ENCODE measurements around the gene DLL4.
"Not testable (repeated sequence)": the region's sequence is repeated elsewhere in the genome, so short reads cannot be mapped to it uniquely, and the experiment has no call there.

Gene DLL4

DNA sequence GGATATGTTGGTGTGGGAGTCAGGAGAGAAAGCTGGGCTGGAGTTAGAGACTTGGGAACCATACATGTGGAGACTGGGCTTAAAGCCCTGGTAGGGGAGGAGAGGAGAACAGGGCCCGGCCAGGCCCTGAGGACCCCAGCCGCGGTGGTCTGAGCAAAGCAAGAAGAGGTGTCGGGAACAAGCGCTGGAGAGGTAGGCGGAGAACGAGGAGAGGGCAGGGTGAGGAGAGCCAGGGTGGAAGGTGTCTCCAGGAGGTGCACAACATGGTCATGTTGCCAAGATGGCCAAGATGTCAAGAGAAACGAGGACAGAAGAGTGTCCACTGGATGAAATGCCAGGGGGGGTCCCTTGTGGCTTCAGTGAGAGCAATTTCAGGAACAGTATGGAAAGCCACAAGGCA is 29.6 kb downstream of the DLL4 start:
- Histone ChIP-seq H3K36me3 (ENCODE audit: insufficient read depth, low read depth, low read length) (peaks cover 23% of the 10 kb centered on the region), H3K27ac (ENCODE audit: low read length) (no peak overlapping the region), H3K27me3 (ENCODE audit: insufficient read depth, low read length) (no peaks in the 10 kb centered on the region), H3K9me3 (ENCODE audit: insufficient read depth, low read depth, low read length) (no peaks in the 10 kb centered on the region), H3K4me1 (ENCODE audit: insufficient read depth, low read length) (peaks cover 8% of the 10 kb centered on the region; the same call in 1 of the 2 replicates), H3K9ac (ENCODE audit: low read depth, low read length) (no peak overlapping the region), H3K4me3 (ENCODE audit: low read length) (no peak overlapping the region)

DNA sequence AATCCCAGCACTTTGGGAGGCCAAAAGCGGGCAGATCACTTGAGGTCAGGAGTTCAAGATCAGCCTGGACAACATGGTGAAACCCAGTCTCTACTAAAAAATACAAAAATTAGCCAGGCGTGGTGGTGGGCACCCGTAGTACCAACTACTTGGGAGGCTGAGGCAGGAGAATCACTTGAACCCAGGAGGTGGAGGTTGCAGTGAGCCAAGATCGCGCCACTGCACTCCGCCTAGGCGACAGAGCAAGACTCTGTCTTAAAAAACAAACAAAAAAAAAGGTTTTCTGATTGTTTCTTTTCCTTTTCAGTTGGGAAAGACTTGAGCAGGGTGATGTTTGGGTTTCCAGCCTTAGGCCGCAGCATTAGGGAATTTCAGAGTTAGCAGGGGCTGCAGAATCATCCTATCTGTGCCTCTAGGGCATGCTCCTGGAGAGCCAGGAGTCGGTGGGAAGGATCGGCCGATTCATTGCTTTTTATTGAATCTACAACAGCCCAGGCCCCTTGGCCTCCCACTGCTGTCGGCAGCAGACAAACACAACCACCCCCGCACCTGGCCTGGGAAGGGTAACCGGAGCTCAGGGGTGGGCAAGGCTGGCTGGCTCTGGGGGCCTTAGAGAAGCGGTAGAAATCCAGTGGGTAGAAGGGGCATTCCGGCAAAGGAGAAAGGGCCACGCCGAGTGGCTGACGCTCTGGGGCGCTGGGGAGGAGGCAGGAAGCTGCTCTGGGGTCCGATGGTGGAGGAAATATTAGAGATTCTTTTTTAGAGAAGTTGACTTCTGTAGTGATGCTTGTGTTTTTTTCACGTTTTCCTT is 30.4 kb downstream of the DLL4 start:
- H3K4me3 ChIP-seq (ENCODE audit: low read length), result no peak overlapping the region
- H3K4me1 ChIP-seq (ENCODE audit: insufficient read depth, low read length), result peaks cover 8% of the 10 kb centered on the region; the same call in 1 of the 2 replicates
- H3K27ac ChIP-seq (ENCODE audit: low read length), result no peak overlapping the region

DNA sequence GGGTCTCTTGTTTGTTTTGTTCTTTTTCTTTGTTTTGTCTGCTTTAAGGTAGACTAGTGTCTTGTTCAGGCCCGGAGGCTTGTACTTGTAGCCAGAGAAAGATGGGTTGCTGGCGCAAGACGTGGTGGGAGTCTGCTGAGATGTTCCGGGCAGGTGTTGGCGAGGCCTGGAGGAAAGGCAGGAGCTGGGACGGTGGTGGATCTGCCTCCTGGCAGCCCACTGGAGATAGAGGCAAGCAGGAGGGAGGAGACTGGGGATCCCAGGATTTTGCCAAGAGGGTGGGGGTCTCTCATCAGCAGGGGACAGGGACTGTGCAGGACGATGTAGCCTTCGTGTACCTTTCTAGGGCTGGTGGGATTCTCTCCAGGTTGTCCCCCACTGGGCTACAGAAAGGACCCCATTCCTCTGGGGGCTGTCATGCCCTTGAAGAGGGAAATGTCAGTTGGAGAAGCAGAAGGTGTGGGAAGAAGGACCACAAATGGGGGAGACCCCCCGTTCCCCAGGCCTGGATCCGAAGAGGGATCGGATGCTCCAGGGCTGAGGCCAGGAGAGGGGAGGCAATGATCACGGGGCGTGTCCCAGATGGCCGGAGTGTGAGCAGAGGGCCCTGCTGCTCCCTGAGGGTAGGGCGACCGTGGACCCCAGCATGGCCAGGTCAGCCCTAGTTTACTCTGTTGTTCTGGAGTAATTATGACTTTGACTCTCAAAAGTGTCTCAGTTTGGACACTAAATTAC is 31.2 kb downstream of the DLL4 start:
- Histone ChIP-seq H3K27ac (ENCODE audit: low read length) (no peak overlapping the region), H3K4me1 (ENCODE audit: insufficient read depth, low read length) (peaks cover 8% of the 10 kb centered on the region; the same call in 1 of the 2 replicates), H3K27me3 (ENCODE audit: insufficient read depth, low read length) (no peaks in the 10 kb centered on the region), H3K4me3 (ENCODE audit: low read length) (no peak overlapping the region), H3K9ac (ENCODE audit: low read depth, low read length) (no peak overlapping the region; the same call in 1 of the 2 replicates), H3K36me3 (ENCODE audit: insufficient read depth, low read depth, low read length) (peaks cover 15% of the 10 kb centered on the region), H3K9me3 (ENCODE audit: insufficient read depth, low read depth, low read length) (no peaks in the 10 kb centered on the region)

More for the DNA sequence above, 30.4 kb downstream of the DLL4 start:
- Histone ChIP-seq H3K27me3 (ENCODE audit: insufficient read depth, low read length) (no peaks in the 10 kb centered on the region), H3K36me3 (ENCODE audit: insufficient read depth, low read depth, low read length) (peaks cover 23% of the 10 kb centered on the region), H3K9ac (ENCODE audit: low read depth, low read length) (no peak overlapping the region; the same call in 1 of the 2 replicates), H3K9me3 (ENCODE audit: insufficient read depth, low read depth, low read length) (no peaks in the 10 kb centered on the region)

DNA sequence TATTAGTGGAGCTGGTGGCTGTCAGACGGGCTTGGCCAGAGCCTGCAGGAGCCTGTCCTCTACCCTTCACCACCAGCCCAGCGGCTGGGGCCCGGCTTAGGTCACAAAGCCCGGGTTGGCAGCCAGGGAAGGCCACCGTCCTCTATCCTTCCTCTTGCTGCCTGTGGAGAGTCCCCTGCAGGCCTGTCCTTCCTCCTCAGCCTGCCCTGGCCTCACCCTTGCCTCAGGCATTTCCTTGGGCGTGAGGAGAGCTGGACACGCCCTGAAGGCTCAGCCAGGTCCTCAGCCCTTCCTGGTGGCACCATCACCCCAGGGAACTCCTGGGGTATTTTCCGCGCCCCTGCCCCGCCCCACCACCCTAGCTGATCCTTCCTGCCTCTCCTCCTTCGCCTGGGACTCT is 31.8 kb downstream of the DLL4 start:
- Histone ChIP-seq H3K9me3 (ENCODE audit: insufficient read depth, low read depth, low read length) (no peaks in the 10 kb centered on the region), H3K27ac (ENCODE audit: low read length) (no peak overlapping the region), H3K36me3 (ENCODE audit: insufficient read depth, low read depth, low read length) (peaks cover 9% of the 10 kb centered on the region), H3K4me1 (ENCODE audit: insufficient read depth, low read length) (peaks cover 8% of the 10 kb centered on the region; the same call in 1 of the 2 replicates), H3K9ac (ENCODE audit: low read depth, low read length) (no peak overlapping the region), H3K27me3 (ENCODE audit: insufficient read depth, low read length) (no peaks in the 10 kb centered on the region), H3K4me3 (ENCODE audit: low read length) (no peak overlapping the region)

DNA sequence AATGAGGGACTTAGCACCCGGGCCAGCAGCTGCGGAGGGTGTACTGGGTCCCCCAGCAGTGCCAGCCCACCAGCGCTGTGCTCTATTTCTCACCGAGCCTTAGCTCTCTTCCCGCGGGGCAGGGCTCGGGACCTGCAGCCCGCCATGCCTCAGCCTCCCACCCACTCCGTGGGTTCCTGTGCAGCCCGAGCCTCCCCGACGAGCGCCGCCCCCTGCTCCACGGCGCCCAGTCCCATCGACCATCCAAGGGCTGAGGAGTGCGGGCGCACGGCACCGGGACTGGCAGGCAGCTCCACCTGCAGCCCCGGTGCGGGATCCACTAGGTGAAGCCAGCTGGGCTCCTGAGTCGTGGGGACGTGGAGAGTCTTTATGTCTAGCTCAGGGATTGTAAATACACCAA is 32.6 kb downstream of the DLL4 start:
- H3K9ac ChIP-seq (ENCODE audit: low read depth, low read length); H3K27me3 ChIP-seq (ENCODE audit: insufficient read depth, low read length); H3K36me3 ChIP-seq (ENCODE audit: insufficient read depth, low read depth, low read length); H3K27ac ChIP-seq (ENCODE audit: low read length); H3K9me3 ChIP-seq (ENCODE audit: insufficient read depth, low read depth, low read length); H3K4me3 ChIP-seq (ENCODE audit: low read length): not testable (repeated sequence)
- H3K4me1 ChIP-seq (ENCODE audit: insufficient read depth, low read length), result peaks cover 12% of the 10 kb centered on the region; the same call in 1 of the 2 replicates

DNA sequence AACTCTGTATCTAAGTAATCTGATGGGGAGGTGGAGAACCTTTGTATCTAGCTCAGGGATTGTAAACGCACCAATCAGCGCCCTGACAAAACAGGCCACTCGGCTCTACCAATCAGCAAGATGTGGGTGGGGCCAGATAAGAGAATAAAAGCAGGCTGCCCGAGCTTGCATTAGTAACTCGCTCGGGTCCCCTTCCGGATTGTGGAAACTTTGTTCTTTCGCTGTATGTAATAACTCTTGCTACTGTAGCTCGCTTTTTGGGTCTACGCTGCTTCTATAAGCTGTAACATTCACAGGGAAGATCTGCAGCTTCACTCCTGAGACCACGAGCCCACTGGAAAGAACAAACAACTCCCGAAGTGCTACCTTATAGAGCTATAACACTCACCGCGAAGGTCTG is 33.2 kb downstream of the DLL4 start:
- H3K27ac ChIP-seq (ENCODE audit: low read length), result not testable (repeated sequence)

DNA sequence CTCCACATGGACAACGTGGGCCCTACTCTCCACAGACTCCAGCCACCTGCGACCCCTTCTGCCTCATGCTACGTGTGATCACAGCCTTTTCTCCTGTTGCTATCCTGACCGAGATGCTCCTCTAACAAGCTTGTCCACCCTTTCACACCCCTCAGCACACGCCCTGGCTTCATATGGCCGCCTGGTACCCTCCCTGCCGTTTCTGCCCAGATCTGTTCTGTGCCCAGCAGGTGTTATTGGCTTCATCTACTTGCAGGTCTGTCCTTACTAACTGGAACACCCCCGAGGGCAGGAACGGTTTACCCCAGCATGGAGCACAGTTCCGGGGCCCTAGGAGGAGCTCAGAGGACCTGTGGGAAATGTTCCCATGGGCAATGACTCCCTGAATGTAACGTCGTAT is 34.1 kb downstream of the DLL4 start:
- no peak overlapping the region for H3K4me3 ChIP-seq (ENCODE audit: low read length)
- H3K9me3 ChIP-seq (ENCODE audit: insufficient read depth, low read depth, low read length), result no peaks in the 10 kb centered on the region
- H3K36me3 ChIP-seq (ENCODE audit: insufficient read depth, low read depth, low read length), result no peaks in the 10 kb centered on the region
- H3K9ac ChIP-seq (ENCODE audit: low read depth, low read length), result no peak overlapping the region
- no peaks in the 10 kb centered on the region for H3K27me3 ChIP-seq (ENCODE audit: insufficient read depth, low read length)
- peaks cover 14% of the 10 kb centered on the region; the same call in 1 of the 2 replicates for H3K4me1 ChIP-seq (ENCODE audit: insufficient read depth, low read length)
- no peak overlapping the region for H3K27ac ChIP-seq (ENCODE audit: low read length)

More for the DNA sequence above, 33.2 kb downstream of the DLL4 start:
- H3K4me1 ChIP-seq (ENCODE audit: insufficient read depth, low read length), result peaks cover 12% of the 10 kb centered on the region; the same call in 1 of the 2 replicates
- H3K27me3 ChIP-seq (ENCODE audit: insufficient read depth, low read length); H3K4me3 ChIP-seq (ENCODE audit: low read length); H3K9ac ChIP-seq (ENCODE audit: low read depth, low read length); H3K36me3 ChIP-seq (ENCODE audit: insufficient read depth, low read depth, low read length); H3K9me3 ChIP-seq (ENCODE audit: insufficient read depth, low read depth, low read length): not testable (repeated sequence)

DNA sequence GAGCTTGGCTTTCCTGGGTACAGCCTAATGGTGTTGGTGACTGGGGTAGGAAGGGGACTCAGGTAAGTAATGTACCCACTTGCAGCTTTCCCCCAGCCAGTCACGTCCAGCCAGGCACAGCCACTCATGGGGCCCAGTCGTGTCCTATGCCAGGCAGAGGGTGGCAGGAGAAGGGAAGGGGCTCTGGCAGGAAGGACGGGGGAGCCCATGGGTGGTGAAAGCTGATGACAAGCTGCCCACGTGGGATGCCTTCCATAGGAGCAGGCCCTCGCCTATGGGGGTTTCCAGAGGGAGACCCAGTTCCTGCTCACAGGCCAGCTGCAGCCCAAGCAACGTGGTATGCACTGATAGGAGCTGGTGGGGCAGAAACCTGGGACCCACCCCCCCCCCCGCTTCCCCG is 34.9 kb downstream of the DLL4 start:
- H3K4me3 ChIP-seq (ENCODE audit: low read length), result no peak overlapping the region
- H3K4me1 ChIP-seq (ENCODE audit: insufficient read depth, low read length), result peaks cover 16% of the 10 kb centered on the region; the same call in 1 of the 2 replicates
- no peaks in the 10 kb centered on the region for H3K36me3 ChIP-seq (ENCODE audit: insufficient read depth, low read depth, low read length)
- H3K9ac ChIP-seq (ENCODE audit: low read depth, low read length), result no peak overlapping the region
- no peak overlapping the region for H3K27ac ChIP-seq (ENCODE audit: low read length)
- H3K9me3 ChIP-seq (ENCODE audit: insufficient read depth, low read depth, low read length), result no peaks in the 10 kb centered on the region
- H3K27me3 ChIP-seq (ENCODE audit: insufficient read depth, low read length), result no peaks in the 10 kb centered on the region

DNA sequence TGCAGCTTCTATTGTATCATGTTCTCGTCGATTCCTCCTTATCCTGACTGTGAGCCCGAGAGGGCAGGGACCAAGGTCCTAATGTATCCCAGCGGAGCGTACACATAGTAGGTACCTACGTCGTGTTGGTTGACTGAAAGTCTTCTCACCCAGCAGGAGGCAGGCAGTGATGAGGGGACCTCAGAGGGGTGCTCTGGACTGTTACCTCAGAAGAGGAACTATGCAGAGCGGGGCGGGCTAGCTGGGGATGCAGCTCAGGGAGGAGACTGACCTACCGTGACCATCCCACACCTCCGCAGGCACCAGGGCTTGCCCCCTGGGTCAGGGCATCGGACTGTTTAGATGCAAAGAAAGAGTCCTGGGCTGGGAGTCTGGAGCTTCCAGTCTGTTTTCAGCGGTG is 35.5 kb downstream of the DLL4 start:
- H3K27ac ChIP-seq (ENCODE audit: low read length), result no peak overlapping the region
- peaks cover 16% of the 10 kb centered on the region; the same call in 1 of the 2 replicates for H3K4me1 ChIP-seq (ENCODE audit: insufficient read depth, low read length)
- H3K9me3 ChIP-seq (ENCODE audit: insufficient read depth, low read depth, low read length), result no peaks in the 10 kb centered on the region
- H3K27me3 ChIP-seq (ENCODE audit: insufficient read depth, low read length), result no peaks in the 10 kb centered on the region
- H3K4me3 ChIP-seq (ENCODE audit: low read length), result no peak overlapping the region
- no peaks in the 10 kb centered on the region for H3K36me3 ChIP-seq (ENCODE audit: insufficient read depth, low read depth, low read length)
- H3K9ac ChIP-seq (ENCODE audit: low read depth, low read length), result no peak overlapping the region

DNA sequence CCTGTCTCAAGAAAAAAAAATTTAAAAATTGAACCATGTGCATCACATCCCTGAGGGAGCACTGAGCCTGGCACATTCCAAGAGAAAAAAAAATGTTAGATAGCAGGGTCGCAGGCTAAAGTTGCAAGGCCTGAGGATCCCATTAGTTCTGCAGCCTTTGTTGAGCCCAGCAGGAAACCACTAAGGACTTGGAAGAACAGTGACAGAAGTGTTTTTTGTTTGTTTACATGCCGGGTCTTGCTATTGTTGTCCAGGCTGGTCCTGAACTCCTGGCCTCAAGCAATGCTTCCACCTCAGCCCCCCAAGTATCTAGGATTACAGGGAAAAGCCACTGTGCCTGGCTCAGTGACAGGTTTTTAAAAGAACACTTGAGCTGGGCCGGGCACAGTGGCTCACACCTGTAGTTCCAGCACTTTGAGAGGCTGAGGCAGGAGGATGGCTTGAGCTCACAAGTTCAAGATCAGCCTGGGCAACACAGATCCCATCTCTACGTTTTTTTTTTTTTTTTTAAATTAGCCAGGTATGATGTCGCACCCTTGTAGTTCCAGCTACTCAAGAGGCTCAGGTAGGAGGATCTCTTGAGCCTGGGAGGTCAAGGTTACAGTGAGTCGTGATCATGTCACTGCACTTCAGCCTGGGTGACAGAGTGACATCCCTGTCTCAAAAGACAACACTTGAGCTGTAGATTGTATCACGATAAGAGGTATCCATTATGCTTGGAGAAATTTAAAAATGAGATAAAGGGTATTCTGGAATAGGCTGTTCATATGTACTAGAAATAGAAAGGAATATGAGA is 39.3 kb downstream of the DLL4 start:
- Histone ChIP-seq H3K36me3 (ENCODE audit: insufficient read depth, low read depth, low read length) (no peaks in the 10 kb centered on the region), H3K4me3 (ENCODE audit: low read length) (no peak overlapping the region), H3K9me3 (ENCODE audit: insufficient read depth, low read depth, low read length) (no peaks in the 10 kb centered on the region), H3K27me3 (ENCODE audit: insufficient read depth, low read length) (no peaks in the 10 kb centered on the region), H3K9ac (ENCODE audit: low read depth, low read length) (no peak overlapping the region), H3K27ac (ENCODE audit: low read length) (no peak overlapping the region), H3K4me1 (ENCODE audit: insufficient read depth, low read length) (peaks cover 8% of the 10 kb centered on the region; the same call in 1 of the 2 replicates)

DNA sequence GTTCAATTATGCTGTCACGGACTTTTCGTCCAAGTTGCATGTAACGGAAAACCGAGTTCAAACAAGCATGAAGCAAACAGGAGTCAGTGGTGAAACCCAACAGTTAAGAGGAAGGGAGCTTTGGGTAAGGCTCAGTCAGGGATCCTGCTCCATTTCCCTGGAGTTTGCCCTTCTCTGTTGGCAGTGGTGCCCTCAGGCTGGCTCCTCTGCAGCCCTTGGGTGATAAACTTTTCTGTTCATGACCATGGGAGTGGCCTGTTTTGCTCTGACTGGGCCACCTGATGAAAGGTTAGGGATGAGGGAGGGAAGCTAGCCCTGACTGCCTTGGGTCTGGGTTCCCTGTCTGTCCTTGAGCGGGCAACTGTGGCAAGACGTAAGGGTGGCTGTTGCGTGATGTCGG is 40.2 kb downstream of the DLL4 start:
- Histone ChIP-seq H3K4me1 (ENCODE audit: insufficient read depth, low read length) (peaks cover 8% of the 10 kb centered on the region; the same call in 1 of the 2 replicates), H3K9ac (ENCODE audit: low read depth, low read length) (no peak overlapping the region), H3K27me3 (ENCODE audit: insufficient read depth, low read length) (no peaks in the 10 kb centered on the region), H3K4me3 (ENCODE audit: low read length) (no peak overlapping the region), H3K27ac (ENCODE audit: low read length) (no peak overlapping the region), H3K9me3 (ENCODE audit: insufficient read depth, low read depth, low read length) (no peaks in the 10 kb centered on the region), H3K36me3 (ENCODE audit: insufficient read depth, low read depth, low read length) (no peaks in the 10 kb centered on the region)

Measured in iPS-20b (cell line).